Sigmoid colon (tissue), 7 donors: Measurements from ENCODE around the gene FAM163B. TPM values are rescaled to one million over a fixed set of nuclear protein-coding genes. Genes with fewer than 3 reads are reported as not detected.

ENCODE experiments used
- DNase-seq: peaks from one replicate; pipeline ENCODE4 v3.0.0-alpha.2; 2019
- H3K27ac ChIP-seq, 4 donors: fragments of 200-600 bp; sonication (generic); one replicate each; pipeline ENCODE4 v1.5.1; 2016 to 2019; ENCODE audit warnings: mild to moderate bottlenecking in 1 of 4
- H3K27me3 ChIP-seq, 3 donors: fragments of 200-600 bp; sonication (generic); one replicate each; pipeline ENCODE4 v1.5.1; 2019; ENCODE audit warnings: mild to moderate bottlenecking in 1 of 3
- H3K36me3 ChIP-seq, 4 donors: fragments of 200-600 bp; sonication (generic); one replicate each; pipeline ENCODE4 v1.5.1; 2016 to 2019
- H3K4me1 ChIP-seq, 4 donors: fragments of 200-600 bp; sonication (generic); one replicate each; pipeline ENCODE4 v1.5.1; 2017 to 2019
- H3K4me3 ChIP-seq, 4 donors: fragments of 200-600 bp; sonication (generic); one replicate each; pipeline ENCODE4 v1.5.1; 2017 to 2019; ENCODE audit warnings: mild to moderate bottlenecking in 2 of 4, moderate library complexity in 1 of 4
- H3K9me3 ChIP-seq, 4 donors: fragments of 200-600 bp in 3 of 4; sonication (generic) in 3 of 4; one replicate each; pipeline versions ENCODE4 v1.5.1 to v1.6.1; 2013 to 2019
- CTCF ChIP-seq, 4 experiments: fragments of 450-650 bp in 3 of 4; fragments of 200-600 bp in 1 of 4; IDR thresholded peaks; one replicate each; pipeline ENCODE4 v1.5.1; 2016 to 2019; ENCODE audit warnings: antibody characterized with exemption in 4 of 4, mild to moderate bottlenecking in 3 of 4, moderate library complexity in 2 of 4
- EP300 ChIP-seq, 4 donors: sonication (generic); formaldehyde crosslinking; IDR thresholded peaks; one replicate each; pipeline ENCODE4 v1.6.1; 2017; ENCODE audit warnings: antibody characterized with exemption in 4 of 4
- POLR2A ChIP-seq, 2 donors: fragments of 450-650 bp; IDR thresholded peaks; one replicate each; pipeline ENCODE4 v1.6.1; 2016; ENCODE audit warnings: antibody characterized with exemption in 2 of 2, mild to moderate bottlenecking in 2 of 2, moderate library complexity in 2 of 2
- POLR2AphosphoS5 ChIP-seq, 4 donors: sonication (generic); formaldehyde crosslinking; IDR thresholded peaks; one replicate each; pipeline ENCODE4 v1.6.1; 2017; ENCODE audit warnings: antibody characterized with exemption in 4 of 4
- WGBS, 2 donors: extraction: QIAGEN DNeasy Blood & Tissue Kit; methylation state at CpG; one replicate each; pipeline ENCODE4 v1.1.7; 2013; 5-methylcytosine and 5-hydroxymethylcytosine counted together
- intact Hi-C: fragments of 100-400 bp; cut with DNase I; formaldehyde crosslinking; loops from one replicate; pipeline ENCODE4 v1.15.1; 2023
- polyA plus RNA-seq, 3 donors: library from polyadenylated mRNA; stranded (reverse); fragments of 200-250 nt; gene quantifications; one replicate each; pipeline ENCODE4 v1.2.3, GENCODE V29; 2013
- total RNA-seq, 4 donors: library from RNA; depleted of rRNA; stranded (reverse); fragments of >200 nt; gene quantifications; one replicate each; pipeline ENCODE4 v1.1.0, GENCODE V29; 2016
- donor health status: healthy with polysubstance abuse.
- donor health status: Bipolar disorder and iron deficiency.
- donor health status: healthy.

The FAM163B gene
- total and polyA plus RNA-seq, 7 donors, result 0.29 to 2.4 (median 1.2) TPM; not detected in 1

GRCh38 chr9:133591985-133592384 is 17.2 kb downstream of the FAM163B start:
- H3K36me3 ChIP-seq, result no peaks in the 10 kb centered on the region
- peaks cover 0 to 20% (median 0%) of the 10 kb centered on the region in 3 donors for H3K27me3 ChIP-seq
- H3K4me3 ChIP-seq, result no peak overlapping the region
- no peak for TF ChIP-seq CTCF (IDR thresholded peaks at IDR 0.05)
- peaks cover 0 to 6% (median 3%) of the 10 kb centered on the region in 4 donors for H3K9me3 ChIP-seq
- no peak for DNase-seq
- H3K4me1 ChIP-seq, result no peaks in the 10 kb centered on the region
- intact Hi-C loops, result no loop called here
- WGBS, 2 donors, result 27 to 63% methylated on average over 10 of the region's 10 CpGs
- H3K27ac ChIP-seq, result no peak overlapping the region

GRCh38 chr9:133591116-133591910 is 17.9 kb downstream of the FAM163B start:
- 79 to 82% methylated on average over 17 of the region's 17 CpGs for WGBS, 2 donors
- no peak overlapping the region for H3K4me3 ChIP-seq
- no peak overlapping the region for H3K27ac ChIP-seq
- intact Hi-C loops, result no loop called here
- peaks cover 0 to 2% (median under 1%) of the 10 kb centered on the region in 4 donors for H3K4me1 ChIP-seq
- no peak for TF ChIP-seq POLR2AphosphoS5 (IDR thresholded peaks at IDR 0.05)
- no peak for TF ChIP-seq EP300 (IDR thresholded peaks at IDR 0.05)
- no peak for DNase-seq
- H3K9me3 ChIP-seq, result peaks cover 0 to under 1% (median 0%) of the 10 kb centered on the region in 4 donors
- peaks cover 0 to 26% (median 0%) of the 10 kb centered on the region in 3 donors for H3K27me3 ChIP-seq
- H3K36me3 ChIP-seq, result no peaks in the 10 kb centered on the region

- H3K27me3 ChIP-seq, result peaks cover 0 to 36% (median 6%) of the 10 kb centered on the region in 3 donors
- no peak overlapping the region for H3K27ac ChIP-seq
- WGBS, 2 donors, result 70 to 72% methylated on average over 20 of the region's 20 CpGs
- TF ChIP-seq EP300 (IDR thresholded peaks at IDR 0.05), result no peak
- TF ChIP-seq POLR2A (IDR thresholded peaks at IDR 0.05), result no peak
- intact Hi-C loops, result no loop called here
- peaks cover 0 to 12% (median 8%) of the 10 kb centered on the region in 4 donors for H3K4me1 ChIP-seq
- no peaks in the 10 kb centered on the region for H3K9me3 ChIP-seq
- DNase-seq, result no peak
- H3K4me3 ChIP-seq, result no peak overlapping the region
- H3K36me3 ChIP-seq, result no peaks in the 10 kb centered on the region
Measured at GRCh38 chr9:133590231-133590855, 18.8 kb downstream of the FAM163B start.

GRCh38 chr9:133589454-133590227 is 19.5 kb downstream of the FAM163B start:
- Histone ChIP-seq H3K9me3 (no peaks in the 10 kb centered on the region), H3K4me1 (peaks cover 0 to 19% (median 15%) of the 10 kb centered on the region in 4 donors), H3K4me3 (no peak overlapping the region), H3K36me3 (no peaks in the 10 kb centered on the region), H3K27ac (no peak overlapping the region), H3K27me3 (peaks cover 0 to 43% (median 7%) of the 10 kb centered on the region in 3 donors)
- WGBS, 2 donors, result 51 to 58% methylated on average over 19 of the region's 19 CpGs
- intact Hi-C loops, result loop anchor here (5.0 kb wide), 2 partner anchors 52 to 68 kb away; no protein-coding TSS in a partner anchor
- no peak for DNase-seq
- TF ChIP-seq EP300 (IDR thresholded peaks at IDR 0.05) (no peak), POLR2A (IDR thresholded peaks at IDR 0.05) (no peak), POLR2AphosphoS5 (IDR thresholded peaks at IDR 0.05) (no peak), CTCF (IDR thresholded peaks at IDR 0.05) (peak in 1 of 4 experiments; percentile 9)

- WGBS, 2 donors, result 89 to 91% methylated on average over 6 of the region's 6 CpGs
- H3K27me3 ChIP-seq, result peaks cover 0 to 50% (median 7%) of the 10 kb centered on the region in 3 donors
- no peak for TF ChIP-seq POLR2AphosphoS5 (IDR thresholded peaks at IDR 0.05)
- TF ChIP-seq POLR2A (IDR thresholded peaks at IDR 0.05), result no peak
- no peak for TF ChIP-seq CTCF (IDR thresholded peaks at IDR 0.05)
- no peak for TF ChIP-seq EP300 (IDR thresholded peaks at IDR 0.05)
Measured at GRCh38 chr9:133587466-133587865, 21.7 kb downstream of the FAM163B start.

More at GRCh38 chr9:133587466-133587865, 21.7 kb downstream of the FAM163B start:
- intact Hi-C loops, result loop anchor here (5.0 kb wide), 2 partner anchors 50 to 70 kb away; no protein-coding TSS in a partner anchor
- Histone ChIP-seq H3K27ac (no peak overlapping the region), H3K36me3 (no peaks in the 10 kb centered on the region), H3K4me3 (no peak overlapping the region), H3K9me3 (no peaks in the 10 kb centered on the region), H3K4me1 (peaks cover 0 to 32% (median 26%) of the 10 kb centered on the region in 4 donors)
- no peak for DNase-seq
